Subcutaneous adipose tissue (tissue), 4 donors: ENCODE data around the gene JARID2. TPM values are rescaled to one million over a fixed set of nuclear protein-coding genes. Genes with fewer than 3 reads are reported as not detected.

Source experiments
- total RNA-seq, 4 donors: library from RNA; depleted of rRNA; stranded (reverse); fragments of >200 nt; gene quantifications; one replicate each; pipeline ENCODE4 v1.1.0, GENCODE V29; 2016
- TF ChIP-seq, protein P1 (sequence below): fragments of 450-650 bp; IDR thresholded peaks from one replicate; pipeline ENCODE4 v1.5.1; 2016; ENCODE audit warnings: low read depth, mild to moderate bottlenecking, control low read depth, antibody characterized with exemption, moderate library complexity

JARID2 gene
- total RNA-seq, 4 donors from 2014 or later, result 9.8 to 17.2 (median 12.1) TPM

DNA sequence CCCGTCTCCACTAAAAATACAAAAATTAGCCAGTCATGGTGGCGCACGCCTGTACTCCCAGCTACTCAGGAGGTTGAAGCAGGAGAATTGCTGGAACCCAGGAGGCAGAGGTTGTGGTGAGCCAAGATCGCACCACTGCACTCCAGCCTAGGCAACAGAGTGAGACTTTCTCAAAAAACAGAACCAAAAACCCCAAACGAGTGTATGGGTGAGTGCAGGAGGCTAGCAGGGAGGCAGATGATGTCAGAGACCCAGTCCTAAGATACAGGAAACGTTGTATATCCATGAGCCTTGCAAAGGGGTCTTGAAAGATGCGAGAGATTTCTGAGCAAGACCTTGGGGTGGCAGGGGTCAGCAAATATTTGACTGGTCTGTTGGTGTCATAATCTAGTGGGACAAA, 136.2 kb downstream of the JARID2 start:
- TF ChIP-seq, protein P1, sequence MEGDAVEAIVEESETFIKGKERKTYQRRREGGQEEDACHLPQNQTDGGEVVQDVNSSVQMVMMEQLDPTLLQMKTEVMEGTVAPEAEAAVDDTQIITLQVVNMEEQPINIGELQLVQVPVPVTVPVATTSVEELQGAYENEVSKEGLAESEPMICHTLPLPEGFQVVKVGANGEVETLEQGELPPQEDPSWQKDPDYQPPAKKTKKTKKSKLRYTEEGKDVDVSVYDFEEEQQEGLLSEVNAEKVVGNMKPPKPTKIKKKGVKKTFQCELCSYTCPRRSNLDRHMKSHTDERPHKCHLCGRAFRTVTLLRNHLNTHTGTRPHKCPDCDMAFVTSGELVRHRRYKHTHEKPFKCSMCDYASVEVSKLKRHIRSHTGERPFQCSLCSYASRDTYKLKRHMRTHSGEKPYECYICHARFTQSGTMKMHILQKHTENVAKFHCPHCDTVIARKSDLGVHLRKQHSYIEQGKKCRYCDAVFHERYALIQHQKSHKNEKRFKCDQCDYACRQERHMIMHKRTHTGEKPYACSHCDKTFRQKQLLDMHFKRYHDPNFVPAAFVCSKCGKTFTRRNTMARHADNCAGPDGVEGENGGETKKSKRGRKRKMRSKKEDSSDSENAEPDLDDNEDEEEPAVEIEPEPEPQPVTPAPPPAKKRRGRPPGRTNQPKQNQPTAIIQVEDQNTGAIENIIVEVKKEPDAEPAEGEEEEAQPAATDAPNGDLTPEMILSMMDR, result no peak

DNA sequence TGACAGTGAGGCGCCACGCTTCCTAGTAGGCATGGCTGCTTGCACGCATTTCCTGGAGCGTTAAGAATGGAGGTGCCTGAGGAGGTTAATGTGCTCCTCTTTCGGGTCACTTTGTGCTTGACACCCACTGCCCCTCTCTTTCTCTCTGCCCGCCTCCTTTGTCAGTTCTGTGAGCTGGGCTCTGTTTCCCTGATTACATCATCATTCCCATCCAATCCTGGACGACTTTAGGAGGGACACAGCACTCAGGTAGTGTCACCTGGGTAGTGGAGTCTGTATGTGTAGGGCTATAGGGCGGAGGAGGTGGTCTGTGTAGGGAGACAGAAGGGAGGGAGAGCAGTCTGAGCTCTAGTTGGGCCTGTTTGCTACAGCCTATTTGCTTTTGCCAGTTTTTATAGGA, 136.8 kb downstream of the JARID2 start:
- TF ChIP-seq, protein P1, result no peak

DNA sequence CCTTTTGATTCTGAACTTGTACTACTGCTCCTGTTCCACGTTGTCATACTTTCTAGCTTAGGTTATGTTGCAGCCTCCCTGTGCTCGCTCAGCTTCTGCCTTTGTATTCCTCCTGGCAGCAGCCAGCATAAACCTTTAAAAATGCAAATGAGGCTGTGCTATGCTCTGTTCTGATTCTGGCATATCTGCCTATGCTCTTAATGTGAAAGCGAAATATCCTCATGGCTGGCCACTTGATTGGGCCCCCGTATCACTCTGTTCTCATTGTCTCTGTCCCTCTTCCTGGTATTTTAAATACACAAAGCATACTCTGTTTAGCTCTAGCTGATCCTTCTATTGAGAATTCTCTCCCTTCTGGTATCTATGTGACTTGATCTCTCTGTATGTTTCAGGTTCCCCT, 139.0 kb downstream of the JARID2 start:
- TF ChIP-seq, protein P1, result no peak

DNA sequence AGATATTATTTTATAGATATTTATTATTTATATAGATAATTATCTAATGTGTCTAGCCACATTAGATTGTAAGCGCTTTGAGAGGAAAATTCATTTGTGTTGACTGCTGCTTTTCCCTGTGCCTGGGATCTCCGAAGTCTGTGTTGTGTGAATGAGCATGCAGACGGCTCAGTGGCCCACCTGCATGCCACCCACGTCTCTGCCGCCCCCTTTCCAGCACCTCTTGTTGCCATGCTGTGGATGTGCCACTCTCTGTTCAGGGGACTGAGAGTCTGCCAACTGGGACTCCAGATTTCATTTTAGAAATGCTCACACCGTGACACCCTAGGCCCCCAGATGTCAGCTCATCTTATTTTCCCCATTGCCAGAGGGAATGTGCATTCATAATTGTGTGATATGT, 139.7 kb downstream of the JARID2 start:
- TF ChIP-seq, protein P1, result no peak

DNA sequence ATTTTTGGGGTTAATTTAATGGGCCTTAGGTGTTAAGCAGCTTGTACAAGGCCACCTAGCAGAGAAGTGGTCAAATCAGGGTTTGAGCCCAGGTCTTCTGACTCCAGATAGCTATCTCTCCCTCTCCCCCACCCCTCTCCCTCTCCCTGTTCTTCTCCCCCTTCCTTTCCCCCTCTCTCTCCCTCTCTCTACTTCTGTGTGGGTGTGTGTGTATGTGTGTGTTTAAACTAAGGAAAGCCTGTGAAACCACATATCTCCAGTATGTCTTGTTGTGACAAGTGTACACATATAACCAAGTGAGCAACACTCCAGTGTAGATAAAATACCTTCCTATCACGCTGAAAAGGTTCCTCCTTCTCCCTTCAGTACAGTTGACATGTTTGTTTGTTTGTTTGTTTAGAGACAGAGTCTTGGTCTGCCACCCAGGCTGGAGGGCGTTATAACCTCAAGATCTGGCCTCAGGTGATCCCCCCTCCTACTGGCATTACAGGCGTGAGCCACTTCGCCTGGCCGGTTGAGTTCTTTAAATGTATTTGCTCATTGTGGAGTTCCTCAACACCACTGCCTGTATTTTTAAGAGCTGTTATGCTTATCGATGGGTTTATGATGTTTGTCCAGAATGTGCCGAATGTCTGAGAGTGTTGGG, 140.4 kb downstream of the JARID2 start:
- TF ChIP-seq, protein P1, result no peak

DNA sequence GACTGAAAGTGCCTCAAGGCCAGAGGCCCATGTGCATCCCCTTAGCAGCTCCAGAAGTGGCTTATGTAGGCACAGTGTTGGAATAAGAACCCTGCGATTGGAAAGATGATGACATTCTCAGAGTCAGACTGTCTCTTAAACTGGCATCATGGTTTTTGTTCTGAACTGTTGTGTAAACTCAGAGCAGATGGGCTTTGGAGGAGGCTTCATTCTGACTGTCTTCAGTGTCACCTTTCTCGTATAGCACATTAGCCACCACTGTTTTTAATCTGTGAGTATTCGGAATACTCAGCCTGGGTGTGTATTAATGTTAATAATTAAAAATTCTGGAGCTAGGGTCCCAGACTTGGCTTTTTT, 140.9 kb downstream of the JARID2 start:
- TF ChIP-seq, protein P1, result no peak

DNA sequence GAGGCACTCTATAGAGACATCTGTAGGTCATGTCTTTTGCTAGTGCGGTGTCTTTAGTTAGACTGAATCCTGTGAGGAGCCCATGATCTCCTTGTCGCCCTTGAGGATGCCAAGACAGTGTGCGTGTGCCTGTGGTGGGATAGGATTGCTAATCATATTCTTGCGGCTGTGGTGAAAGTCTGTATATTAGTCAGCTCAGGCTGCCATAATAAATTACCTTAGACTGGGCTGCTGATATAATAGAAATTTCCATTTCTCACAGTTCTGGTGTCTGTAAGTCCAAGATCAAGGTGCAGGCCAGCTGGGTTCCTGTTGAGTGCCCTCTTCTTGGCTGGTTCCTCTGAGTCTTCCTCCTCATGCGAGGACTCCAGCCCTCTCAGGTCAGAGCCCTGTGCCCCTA, 141.2 kb downstream of the JARID2 start:
- TF ChIP-seq, protein P1, result no peak
